Endothelial cell of umbilical vein (primary cell): ENCODE measurements around the gene NTSR1. TPM values are rescaled to one million over a fixed set of nuclear protein-coding genes. Genes with fewer than 3 reads are reported as not detected.

Source experiments
- BruUV-seq: library from RNA; stranded (reverse); fragments of 400-500 nt; replicated peaks from 2 replicates; lab custom pipeline; 2021; lab: Mats Ljungman, UMichigan
- CTCF ChIA-PET: fragments of 300-600, 350-600 bp; sonication (Branson Sonifier 250); formaldehyde crosslinking; loops from one replicate; lab custom pipeline; 2021; ENCODE audit warnings: antibody characterized with exemption, inconsistent platforms; lab: Charles Lee
- POLR2A ChIA-PET: fragments of 300-600, 350-600 bp; sonication (Branson Sonifier 250); formaldehyde crosslinking; loops from one replicate; lab custom pipeline; 2021; ENCODE audit warnings: antibody characterized with exemption, inconsistent platforms; lab: Charles Lee
- DNase-seq: peaks from one replicate; pipeline ENCODE4 v3.0.0-alpha.2; 2011; ENCODE audit warnings: low read depth, low spot score
- FAIRE-seq: peaks from 2 replicates; lab custom pipeline; 2011; peaks lifted over from hg19 to GRCh38; lab: Jason Lieb, UNC
- H2AFZ ChIP-seq: 2 replicates; pipeline ENCODE4 v1.6.0; 2012; ENCODE audit warnings: low read depth, low read length, control low read depth, inconsistent platforms
- H3K27ac ChIP-seq: 2 replicates; pipeline ENCODE4 v1.5.1; 2011; ENCODE audit warnings: low read depth, mild to moderate bottlenecking, control low read depth, low read length, moderate library complexity; ENCODE audit not compliant: insufficient read depth
- H3K27me3 ChIP-seq, 2 experiments: 2 replicates each; pipeline versions ENCODE4 v1.6.0 to v1.6.1; 2011; ENCODE audit warnings: low read length in 2 of 2, mixed read lengths in 1 of 2; ENCODE audit not compliant: control insufficient read depth in 2 of 2, insufficient read depth in 2 of 2
- H3K36me3 ChIP-seq, 2 experiments: 2 replicates in 1 of 2; 3 replicates in 1 of 2; pipeline ENCODE4 v1.5.1; 2011; ENCODE audit warnings: low read length in 2 of 2, mild to moderate bottlenecking in 1 of 2, moderate library complexity in 1 of 2; ENCODE audit not compliant: control insufficient read depth in 2 of 2, insufficient read depth in 2 of 2; ENCODE audit errors: extremely low read depth in 1 of 2
- H3K4me1 ChIP-seq: 3 replicates; pipeline ENCODE4 v1.5.1; 2011; ENCODE audit warnings: mild to moderate bottlenecking, low read length; ENCODE audit not compliant: control insufficient read depth, insufficient read depth; ENCODE audit errors: extremely low read depth
- H3K4me2 ChIP-seq: 2 replicates; pipeline ENCODE4 v1.6.1; 2011; ENCODE audit warnings: low read length, control low read depth, mixed read lengths; ENCODE audit not compliant: insufficient read depth
- H3K4me3 ChIP-seq, 3 experiments: fragments of 200-600 bp in 1 of 3; sonication (generic), shearing (Covaris generic) in 1 of 3; replicated peaks in 1 of 3; 2 replicates each; pipeline ENCODE4 v1.5.1; 2011 to 2016; ENCODE audit warnings: control low read depth in 3 of 3, low read length in 3 of 3, mild to moderate bottlenecking in 2 of 3, inconsistent platforms in 1 of 3, low read depth in 1 of 3, moderate library complexity in 1 of 3; ENCODE audit not compliant: insufficient read depth in 1 of 3
- H3K79me2 ChIP-seq: 2 replicates; pipeline ENCODE4 v1.6.0; 2012; ENCODE audit warnings: low read length, inconsistent platforms; ENCODE audit not compliant: control insufficient read depth, insufficient read depth
- H3K9ac ChIP-seq: replicated peaks from 2 replicates; pipeline ENCODE3; 2011; ENCODE audit warnings: low read length, control low read depth; ENCODE audit not compliant: insufficient read depth; ENCODE audit errors: extremely low read depth
- H3K9me1 ChIP-seq: replicated peaks from 3 replicates; pipeline ENCODE4 v1.6.0; 2011; ENCODE audit warnings: mild to moderate bottlenecking, low read length; ENCODE audit not compliant: control insufficient read depth, insufficient read depth; ENCODE audit errors: extremely low read depth
- H3K9me3 ChIP-seq: replicated peaks from 2 replicates; pipeline ENCODE4 v1.5.1; 2012; ENCODE audit warnings: low read length, inconsistent platforms; ENCODE audit not compliant: control insufficient read depth, insufficient read depth
- H4K20me1 ChIP-seq: replicated peaks from 2 replicates; pipeline ENCODE3; 2011; ENCODE audit warnings: mild to moderate bottlenecking, low read length; ENCODE audit not compliant: control insufficient read depth, insufficient read depth; ENCODE audit errors: extremely low read depth
- EZH2 ChIP-seq: IDR thresholded peaks from 2 replicates; pipeline ENCODE4 v1.6.1; 2012; ENCODE audit warnings: borderline replicate concordance, low read depth, mild to moderate bottlenecking, moderate library complexity, low read length, inconsistent platforms; ENCODE audit not compliant: severe bottlenecking
- FOS ChIP-seq: IDR thresholded peaks from 2 replicates; pipeline ENCODE4 v1.6.1; 2011; ENCODE audit warnings: mild to moderate bottlenecking, low read length, moderate library complexity, borderline replicate concordance; ENCODE audit not compliant: insufficient read depth
- GATA2 ChIP-seq: IDR thresholded peaks from 2 replicates; pipeline ENCODE4 v1.7.0; 2011; ENCODE audit warnings: low read depth, mild to moderate bottlenecking, moderate library complexity, mixed read lengths, low read length; ENCODE audit not compliant: insufficient read length, insufficient read depth
- JUN ChIP-seq: IDR thresholded peaks from 2 replicates; pipeline ENCODE4 v1.6.1; 2011; ENCODE audit warnings: borderline replicate concordance, low read depth; ENCODE audit not compliant: insufficient read length, insufficient read depth
- MYC ChIP-seq: IDR thresholded peaks from one replicate; pipeline ENCODE4 v1.6.1; 2011; ENCODE audit warnings: mild to moderate bottlenecking, low read depth, low read length
- POLR2A ChIP-seq: IDR thresholded peaks from 2 replicates; pipeline ENCODE4 v1.6.1; 2012; ENCODE audit warnings: low read depth, mild to moderate bottlenecking, control low read depth, low read length
- POLR2AphosphoS5 ChIP-seq: IDR thresholded peaks from 2 replicates; pipeline ENCODE4 v1.6.1; 2012; ENCODE audit warnings: low read depth, mild to moderate bottlenecking, control low read depth, low read length, moderate library complexity; ENCODE audit not compliant: insufficient read depth
- dilution Hi-C: fragments of 300-500 bp; cut with MboI; formaldehyde crosslinking; loops from one replicate; pipeline ENCODE4 v1.15.0; 2019; ENCODE audit warnings: low sequenced_read_pairs; ENCODE audit not compliant: extremely low pct_ligation_motif_present
- intact Hi-C: fragments of 100-400 bp; cut with micrococcal nuclease; formaldehyde crosslinking; loops from one replicate; pipeline ENCODE4 v1.10.0; 2022
- polyA plus RNA-seq, 4 experiments: library from polyadenylated mRNA; depleted of rRNA in 3 of 4; stranded (reverse) in 3 of 4; unstranded in 1 of 4; fragments of >200 nt; gene quantifications; 2 replicates each; pipeline versions ENCODE4 v1.2.1 to v1.2.3, GENCODE V29; 2011 to 2012; ENCODE audit warnings: missing spikeins in 1 of 4
- total RNA-seq: library from RNA; stranded (reverse); gene quantifications from 2 replicates; pipeline ENCODE4 v1.2.3, GENCODE V29; 2021
- TF ChIP-seq, protein P1 (sequence below): IDR thresholded peaks from 2 replicates; pipeline ENCODE4 v1.6.1; 2011; ENCODE audit not compliant: insufficient read depth, insufficient read length
- TF ChIP-seq, protein P2 (sequence below), 2 donors: IDR thresholded peaks; 1 replicate in 1 of 2; 2 replicates in 1 of 2; pipeline ENCODE4 v1.5.1; 2011; ENCODE audit warnings: low read length in 2 of 2, mild to moderate bottlenecking in 2 of 2, moderate library complexity in 2 of 2, control low read depth in 1 of 2, inconsistent platforms in 1 of 2, low read depth in 1 of 2; ENCODE audit not compliant: insufficient read depth in 1 of 2; ENCODE audit errors: extremely low read depth in 1 of 2

Gene NTSR1
- total and polyA plus RNA-seq, 2 donors (not counting 3 experiments of a cell fraction or from before 2014, with no cell fraction given), result 0.14 to 2.1 TPM

DNA sequence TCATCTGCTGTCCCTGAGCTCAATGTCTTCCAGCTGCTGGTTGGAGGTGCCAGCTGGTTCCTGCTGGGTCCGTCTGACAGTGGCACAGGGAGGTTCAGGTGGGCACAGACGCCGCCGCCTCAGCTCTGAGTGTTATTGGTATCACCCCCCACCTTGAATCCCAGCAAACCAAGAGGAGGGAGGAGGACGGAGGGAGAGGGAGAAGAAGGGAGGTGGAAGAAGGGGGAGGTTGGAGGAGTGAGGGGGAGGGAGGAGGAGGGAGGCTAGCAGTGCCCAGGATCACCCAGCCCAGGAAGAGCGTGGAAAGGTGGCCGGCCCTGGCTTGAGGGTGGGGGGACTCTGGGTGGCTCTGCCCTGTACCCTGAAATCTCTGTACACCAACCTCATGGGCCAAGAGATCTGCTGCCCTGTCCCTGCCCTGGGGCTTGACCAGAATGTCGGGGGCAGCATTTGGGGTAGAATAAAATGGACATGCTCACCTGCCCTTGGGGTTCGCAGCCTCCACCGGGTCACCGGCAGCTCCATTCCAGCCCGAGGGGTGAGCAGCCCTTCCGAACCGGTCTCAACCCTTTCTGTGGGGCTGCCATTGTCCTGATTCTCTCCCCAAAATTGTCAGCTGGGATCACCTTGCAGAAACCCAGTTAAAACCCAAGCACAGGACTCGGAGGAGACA is 17.1 kb downstream of the NTSR1 start:
- FAIRE-seq (no peak), DNase-seq (no peak)
- dilution Hi-C loops (no loop called here), intact Hi-C loops (no loop called here)
- H3K9ac ChIP-seq, result no peak overlapping the region
- H2AFZ ChIP-seq, result no peak overlapping the region
- H3K79me2 ChIP-seq, result no peaks in the 10 kb centered on the region
- no peak overlapping the region for H3K27ac ChIP-seq
- ChIA-PET POLR2A (no interaction called here), CTCF (no interaction called here)
- no peaks in the 10 kb centered on the region for H3K9me3 ChIP-seq
- no peaks in the 10 kb centered on the region for H3K4me1 ChIP-seq
- TF ChIP-seq, protein P1, sequence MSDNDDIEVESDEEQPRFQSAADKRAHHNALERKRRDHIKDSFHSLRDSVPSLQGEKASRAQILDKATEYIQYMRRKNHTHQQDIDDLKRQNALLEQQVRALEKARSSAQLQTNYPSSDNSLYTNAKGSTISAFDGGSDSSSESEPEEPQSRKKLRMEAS, result no peak
- TF ChIP-seq EZH2, result no peak
- TF ChIP-seq POLR2AphosphoS5, result no peak
- TF ChIP-seq, protein P2, sequence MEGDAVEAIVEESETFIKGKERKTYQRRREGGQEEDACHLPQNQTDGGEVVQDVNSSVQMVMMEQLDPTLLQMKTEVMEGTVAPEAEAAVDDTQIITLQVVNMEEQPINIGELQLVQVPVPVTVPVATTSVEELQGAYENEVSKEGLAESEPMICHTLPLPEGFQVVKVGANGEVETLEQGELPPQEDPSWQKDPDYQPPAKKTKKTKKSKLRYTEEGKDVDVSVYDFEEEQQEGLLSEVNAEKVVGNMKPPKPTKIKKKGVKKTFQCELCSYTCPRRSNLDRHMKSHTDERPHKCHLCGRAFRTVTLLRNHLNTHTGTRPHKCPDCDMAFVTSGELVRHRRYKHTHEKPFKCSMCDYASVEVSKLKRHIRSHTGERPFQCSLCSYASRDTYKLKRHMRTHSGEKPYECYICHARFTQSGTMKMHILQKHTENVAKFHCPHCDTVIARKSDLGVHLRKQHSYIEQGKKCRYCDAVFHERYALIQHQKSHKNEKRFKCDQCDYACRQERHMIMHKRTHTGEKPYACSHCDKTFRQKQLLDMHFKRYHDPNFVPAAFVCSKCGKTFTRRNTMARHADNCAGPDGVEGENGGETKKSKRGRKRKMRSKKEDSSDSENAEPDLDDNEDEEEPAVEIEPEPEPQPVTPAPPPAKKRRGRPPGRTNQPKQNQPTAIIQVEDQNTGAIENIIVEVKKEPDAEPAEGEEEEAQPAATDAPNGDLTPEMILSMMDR (IDR thresholded peaks at IDR 0.05; ENCODE audit: extremely low read depth in 1 of 2, insufficient read depth in 1 of 2, low read depth in 1 of 2, low read length in 2 of 2), result no peak
- no peak for TF ChIP-seq FOS
- no peak for TF ChIP-seq POLR2A
- TF ChIP-seq MYC, result no peak
- TF ChIP-seq GATA2, result no peak
- TF ChIP-seq JUN, result no peak
- H3K27me3 ChIP-seq, result peaks cover 0 to 24% of the 10 kb centered on the region in 2 experiments
- H4K20me1 ChIP-seq, result no peaks in the 10 kb centered on the region
- H3K4me3 ChIP-seq, result no peak overlapping the region
- no TSS peak for BruUV-seq
- H3K36me3 ChIP-seq, result no peaks in the 10 kb centered on the region
- no peaks in the 10 kb centered on the region for H3K9me1 ChIP-seq
- no peak overlapping the region for H3K4me2 ChIP-seq
